Gastroesophageal sphincter (tissue), 3 donors: ENCODE results near the gene TMEM123.

Experiments used
- CTCF ChIP-seq, 4 experiments: fragments of 200-600 bp in 2 of 4; fragments of 450-650 bp in 2 of 4; sonication (generic) in 1 of 4; IDR thresholded peaks; one replicate each; pipeline ENCODE4 v1.5.1; 2017 to 2019; ENCODE audit warnings: antibody characterized with exemption in 4 of 4, mild to moderate bottlenecking in 2 of 4, moderate library complexity in 2 of 4
- POLR2A ChIP-seq, 2 donors: fragments of 450-650 bp; IDR thresholded peaks; one replicate each; pipeline ENCODE4 v1.6.1; 2017; ENCODE audit warnings: antibody characterized with exemption in 2 of 2, mild to moderate bottlenecking in 2 of 2, moderate library complexity in 1 of 2

GRCh38 chr11:102393272-102393730 is 59.3 kb downstream of the TMEM123 start:
- TF ChIP-seq CTCF (IDR thresholded peaks at IDR 0.05), result no peak
- TF ChIP-seq POLR2A (IDR thresholded peaks at IDR 0.05), result no peak
